K562 (cell line): ENCODE data around the gene CACNA2D2. TPM values are rescaled to one million over a fixed set of nuclear protein-coding genes. Genes with fewer than 3 reads are reported as not detected.

Experiments used
- AFF1 ChIP-seq, 2 experiments: fragments of 450-650 bp; IDR thresholded peaks; 2 replicates each; pipeline ENCODE4 v1.6.1; 2018; ENCODE audit warnings: mild to moderate bottlenecking in 2 of 2, low read depth in 1 of 2; ENCODE audit not compliant: partially characterized antibody in 2 of 2
- DEAF1 ChIP-seq: fragments of 450-650 bp; formaldehyde crosslinking; IDR thresholded peaks from 2 replicates; pipeline ENCODE4 v1.4.0; 2020; ENCODE audit warnings: mild to moderate bottlenecking, moderate library complexity
- ETV6 ChIP-seq, 3 experiments: fragments of 150-350 bp in 1 of 3; sonication (generic) in 1 of 3; formaldehyde crosslinking in 1 of 3; IDR thresholded peaks; 2 replicates each; pipeline versions ENCODE4 v1.6.1 to v1.8.0; 2014 to 2022; ENCODE audit warnings: borderline replicate concordance in 2 of 3, low read depth in 2 of 3, antibody characterized with exemption in 1 of 3, low read length in 1 of 3, mild to moderate bottlenecking in 1 of 3, missing genetic modification reagents in 1 of 3
- NFXL1 ChIP-seq: fragments of 450-650 bp; formaldehyde crosslinking; IDR thresholded peaks from 2 replicates; pipeline ENCODE4 v1.4.0; 2021; ENCODE audit warnings: mild to moderate bottlenecking
- PHB2 ChIP-seq: fragments of 450-650 bp; IDR thresholded peaks from 2 replicates; pipeline ENCODE4 v1.6.1; 2017; ENCODE audit warnings: low read depth
- PRDM10 ChIP-seq: fragments of 450-650 bp; IDR thresholded peaks from 2 replicates; pipeline ENCODE4 v1.6.1; 2018; ENCODE audit not compliant: partially characterized antibody
- ZNF551 ChIP-seq: fragments of 250-450 bp; sonication (Bioruptor Pico); IDR thresholded peaks from 2 replicates; pipeline ENCODE4 v1.5.0; 2021; ENCODE audit warnings: mild to moderate bottlenecking, moderate library complexity
- polyA plus RNA-seq, 8 experiments: library from polyadenylated mRNA; depleted of rRNA in 4 of 8; stranded (reverse) in 5 of 8; unstranded in 3 of 8; fragments of >200 nt; fragmentation: Nextera tagmentation in 2 of 8; fragmentation: Illumina TruSeq in 1 of 8; extraction: Ambion mirVana in 2 of 8; extraction: Trizol in 1 of 8; gene quantifications; 2 replicates each; pipeline versions ENCODE4 v1.2.1 to v1.2.3, GENCODE V29; 2011 to 2014; ENCODE audit warnings: inconsistent platforms in 1 of 8, missing spikeins in 1 of 8
- total RNA-seq, 7 experiments: library from RNA; depleted of rRNA in 6 of 7; stranded (reverse); fragments of >200 nt in 6 of 7; fragmentation: Illumina TruSeq in 2 of 7; extraction: Trizol in 2 of 7; gene quantifications; 2 replicates each; pipeline versions ENCODE4 v1.2.1 to v1.2.3, GENCODE V29; 2011 to 2021; ENCODE audit warnings: low replicate concordance in 1 of 7

Gene CACNA2D2
- total and polyA plus RNA-seq, 9 of the 15 experiments (the other 6 are each of a cell fraction or from before 2014, with no cell fraction given) = 0.11 to 0.58 (median 0.36) TPM; not detected in 2

- TF ChIP-seq NFXL1 (CRISPR knock-in tag) (no peak), PHB2 (no peak), ZNF551 (CRISPR knock-in tag) (no peak), DEAF1 (no peak), ETV6 (IDR thresholded peaks at IDR 0.05; ENCODE audit: borderline replicate concordance in 1 of 2, low read depth in 2 of 2, low read length in 1 of 2) (no peak), ETV6 (CRISPR knock-in tag; IDR thresholded peaks at IDR 0.05; ENCODE audit: borderline replicate concordance) (no peak), PRDM10 (no peak), AFF1 (IDR thresholded peaks at IDR 0.05; ENCODE audit: low read depth in 1 of 2, partially characterized antibody in 2 of 2) (peak in 1 of 2 experiments; percentile 78)
Observed at GRCh38 chr3:50405249-50405648, 98.2 kb downstream of the CACNA2D2 start (continued).
